ENCODE results near the gene SCUBE2. TPM values are rescaled to one million over a fixed set of nuclear protein-coding genes. Genes with fewer than 3 reads are reported as not detected.
A peak's percentile ranks its signal among the peaks of the same experiment; 100 is the strongest.

The SCUBE2 gene
- total and polyA plus RNA-seq, 2 experiments from 2014 or later, result 1.3 to 3.5 TPM

DNA sequence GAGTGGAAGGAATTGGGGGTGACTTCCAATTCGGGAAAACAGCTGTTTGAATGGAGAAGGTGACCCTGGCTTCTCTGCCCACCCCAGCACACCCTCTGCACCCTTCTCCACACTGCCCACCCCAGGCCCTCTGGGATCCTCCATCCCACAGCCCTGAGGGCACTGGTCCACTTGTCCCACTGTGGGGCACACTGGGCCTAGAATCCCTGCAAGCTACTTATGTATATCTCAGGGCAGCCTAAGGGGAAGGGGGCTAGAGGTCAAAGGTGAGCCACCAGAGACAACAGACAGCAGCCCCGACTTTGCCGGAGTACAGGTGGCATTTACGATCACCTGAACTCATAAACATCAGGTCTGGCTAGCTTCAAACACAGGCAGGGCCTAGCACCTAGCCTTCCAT lies 673 bp upstream of the SCUBE2 start:
- H3K27me3 ChIP-seq (replicated peaks; ENCODE audit: insufficient read depth), result no peaks in the 10 kb centered on the region
- H3K9ac ChIP-seq, result no peak overlapping the region
- peak overlapping the region; percentile 42 for H3K4me2 ChIP-seq (ENCODE audit: unreplicated experiment)
- H3K4me1 ChIP-seq (ENCODE audit: insufficient read depth), result no peaks in the 10 kb centered on the region
- no peaks in the 10 kb centered on the region for H3K9me3 ChIP-seq (ENCODE audit: low read depth)
- no peaks in the 10 kb centered on the region for H3K36me3 ChIP-seq (ENCODE audit: low read depth)
- peak overlapping the region; percentile 73; the same call in 1 of the 2 replicates for H2AFZ ChIP-seq
- H3F3A ChIP-seq (ENCODE audit: insufficient read depth), result no peaks in the 10 kb centered on the region
- TF ChIP-seq EZH2 (IDR thresholded peaks at IDR 0.05; ENCODE audit: insufficient read depth, poor library complexity, severe bottlenecking) (no peak), EZH2phosphoT487 (IDR thresholded peaks at IDR 0.05; ENCODE audit: insufficient read depth, low read depth) (no peak)
- 90 to 97% methylated on average over 4 of the region's 4 CpGs for WGBS, 2 experiments (ENCODE audit: low coverage in 1 of 2, low lambda C conversion rate in 2 of 2, missing lambda C conversion rate in 2 of 2)
- no peaks in the 10 kb centered on the region for H4K20me1 ChIP-seq (ENCODE audit: insufficient read depth)
- in situ Hi-C loops (cut with MboI), result no loop called here
- no peaks in the 10 kb centered on the region for H3K9me2 ChIP-seq (ENCODE audit: insufficient read depth)
- peak overlapping the region; percentile 63; the same call in 1 of the 2 replicates for H3K4me3 ChIP-seq
- no peak overlapping the region for H3K27ac ChIP-seq
- no peaks in the 10 kb centered on the region for H3K79me2 ChIP-seq (ENCODE audit: insufficient read depth)
- no peak for DNase-seq

DNA sequence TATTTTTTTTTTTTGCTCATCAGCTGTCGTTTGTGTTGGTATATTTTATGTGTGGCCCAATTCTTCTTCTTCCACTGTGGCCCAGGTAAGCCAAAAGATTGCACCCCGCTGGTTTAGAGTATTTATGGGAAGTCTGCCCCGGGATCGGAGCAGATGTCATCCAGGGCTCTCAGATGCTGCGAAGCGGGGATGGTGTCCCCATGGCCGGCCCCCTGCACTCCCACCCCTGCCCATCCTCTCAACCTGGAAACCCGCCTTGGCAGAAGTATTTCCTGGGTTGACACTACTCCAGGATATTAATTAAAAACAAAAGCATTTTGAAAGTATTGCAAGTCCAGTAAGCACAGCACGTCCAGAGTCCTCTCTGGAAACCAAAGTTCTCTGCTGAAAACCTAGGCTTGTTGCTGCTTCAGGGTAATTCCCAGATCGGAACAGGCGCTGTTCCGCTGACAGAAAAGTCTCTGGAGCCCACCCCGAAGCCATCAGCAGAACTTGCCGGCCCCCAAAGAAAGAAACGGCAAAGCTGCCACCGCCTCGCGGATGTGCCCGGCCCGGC lies 833 bp downstream of the SCUBE2 start:
- 59 to 68% methylated on average over 20 of the region's 20 CpGs for WGBS, 2 experiments (ENCODE audit: low coverage in 1 of 2, low lambda C conversion rate in 2 of 2, missing lambda C conversion rate in 2 of 2)
- H3K4me2 ChIP-seq (ENCODE audit: unreplicated experiment), result peak overlapping the region; percentile 32
- H3K27me3 ChIP-seq (replicated peaks; ENCODE audit: insufficient read depth), result no peaks in the 10 kb centered on the region
- TF ChIP-seq EZH2 (IDR thresholded peaks at IDR 0.05; ENCODE audit: insufficient read depth, poor library complexity, severe bottlenecking) (no peak), EZH2phosphoT487 (IDR thresholded peaks at IDR 0.05; ENCODE audit: insufficient read depth, low read depth) (no peak)
- in situ Hi-C loops (cut with MboI), result no loop called here
- H4K20me1 ChIP-seq (ENCODE audit: insufficient read depth), result no peaks in the 10 kb centered on the region
- H3K4me1 ChIP-seq (ENCODE audit: insufficient read depth), result no peaks in the 10 kb centered on the region
- peak; percentile 10 for DNase-seq
- no peaks in the 10 kb centered on the region for H3F3A ChIP-seq (ENCODE audit: insufficient read depth)
- peak overlapping the region; percentile 63 for H3K4me3 ChIP-seq
- no peak overlapping the region for H3K27ac ChIP-seq
- H3K9me2 ChIP-seq (ENCODE audit: insufficient read depth), result no peaks in the 10 kb centered on the region
- H3K36me3 ChIP-seq (ENCODE audit: low read depth), result no peaks in the 10 kb centered on the region
- H2AFZ ChIP-seq, result peak overlapping the region; percentile 52
- H3K9me3 ChIP-seq (ENCODE audit: low read depth), result no peaks in the 10 kb centered on the region
- no peak overlapping the region for H3K9ac ChIP-seq
- no peaks in the 10 kb centered on the region for H3K79me2 ChIP-seq (ENCODE audit: insufficient read depth)

DNA sequence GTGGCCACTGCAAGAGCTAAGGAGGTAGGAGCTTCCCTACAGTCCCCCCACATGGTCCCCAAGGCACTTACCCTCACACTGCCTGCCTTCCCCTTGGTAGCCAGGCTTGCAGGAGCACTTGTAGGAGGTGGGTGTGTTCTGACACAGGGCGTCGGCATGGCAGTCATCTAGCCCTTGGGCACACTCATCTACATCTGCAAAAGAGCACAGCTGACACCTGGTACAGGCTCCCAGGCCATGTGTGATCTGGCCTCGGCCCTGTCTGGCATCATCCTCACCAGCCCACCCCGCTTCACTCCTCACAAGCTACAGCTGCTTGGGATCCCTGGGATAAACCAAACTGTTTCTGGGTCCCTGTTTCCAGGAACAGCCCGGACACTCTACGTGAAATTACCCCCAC lies 1.8 kb downstream of the SCUBE2 start:
- TF ChIP-seq EZH2phosphoT487 (IDR thresholded peaks at IDR 0.05; ENCODE audit: insufficient read depth, low read depth) (no peak), EZH2 (IDR thresholded peaks at IDR 0.05; ENCODE audit: insufficient read depth, poor library complexity, severe bottlenecking) (no peak)
- H3K4me2 ChIP-seq (ENCODE audit: unreplicated experiment), result no peak overlapping the region
- H3K9me3 ChIP-seq (ENCODE audit: low read depth), result no peaks in the 10 kb centered on the region
- no peaks in the 10 kb centered on the region for H3K36me3 ChIP-seq (ENCODE audit: low read depth)
- H3K9me2 ChIP-seq (ENCODE audit: insufficient read depth), result no peaks in the 10 kb centered on the region
- 75 to 76% methylated on average over 6 of the region's 6 CpGs for WGBS, 2 experiments (ENCODE audit: low coverage in 1 of 2, low lambda C conversion rate in 2 of 2, missing lambda C conversion rate in 2 of 2)
- no peaks in the 10 kb centered on the region for H4K20me1 ChIP-seq (ENCODE audit: insufficient read depth)
- peak; percentile 22 for DNase-seq
- H3K27me3 ChIP-seq (replicated peaks; ENCODE audit: insufficient read depth), result no peaks in the 10 kb centered on the region
- H3K4me3 ChIP-seq, result no peak overlapping the region
- no peaks in the 10 kb centered on the region for H3F3A ChIP-seq (ENCODE audit: insufficient read depth)
- in situ Hi-C loops (cut with MboI), result no loop called here
- H3K79me2 ChIP-seq (ENCODE audit: insufficient read depth), result no peaks in the 10 kb centered on the region
- no peak overlapping the region for H2AFZ ChIP-seq
- no peak overlapping the region for H3K27ac ChIP-seq
- no peaks in the 10 kb centered on the region for H3K4me1 ChIP-seq (ENCODE audit: insufficient read depth)
- no peak overlapping the region for H3K9ac ChIP-seq

DNA sequence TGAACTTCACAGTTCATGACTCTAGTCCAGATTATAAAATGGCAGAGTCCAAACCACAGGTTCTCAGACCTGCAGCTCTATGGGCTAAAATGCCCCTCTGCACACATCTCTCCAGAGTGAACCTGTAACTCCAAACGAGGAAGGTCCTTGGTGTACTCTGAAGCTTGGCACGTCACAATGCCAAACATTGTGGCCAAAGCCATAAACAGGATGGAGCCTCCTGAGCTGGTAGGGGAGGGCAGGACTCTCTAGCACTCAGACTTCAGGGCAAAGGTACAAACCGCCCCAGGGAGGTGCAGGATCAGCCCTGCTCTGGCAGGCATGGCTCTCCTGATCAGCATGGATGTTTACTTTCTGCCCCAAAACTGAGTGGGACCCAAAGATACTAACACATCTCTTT lies 2.3 kb downstream of the SCUBE2 start:
- no peaks in the 10 kb centered on the region for H3K79me2 ChIP-seq (ENCODE audit: insufficient read depth)
- no peaks in the 10 kb centered on the region for H3F3A ChIP-seq (ENCODE audit: insufficient read depth)
- 70 to 79% methylated on average over 3 of the region's 3 CpGs for WGBS, 2 experiments (ENCODE audit: low coverage in 1 of 2, low lambda C conversion rate in 2 of 2, missing lambda C conversion rate in 2 of 2)
- DNase-seq, result no peak
- no peak overlapping the region for H2AFZ ChIP-seq
- H3K4me1 ChIP-seq (ENCODE audit: insufficient read depth), result no peaks in the 10 kb centered on the region
- no peak for TF ChIP-seq EZH2phosphoT487 (IDR thresholded peaks at IDR 0.05; ENCODE audit: insufficient read depth, low read depth)
- TF ChIP-seq EZH2 (IDR thresholded peaks at IDR 0.05; ENCODE audit: insufficient read depth, poor library complexity, severe bottlenecking), result no peak
- in situ Hi-C loops (cut with MboI), result no loop called here
- H3K27me3 ChIP-seq (replicated peaks; ENCODE audit: insufficient read depth), result no peaks in the 10 kb centered on the region
- no peak overlapping the region for H3K27ac ChIP-seq
- no peak overlapping the region for H3K4me3 ChIP-seq
- H3K9ac ChIP-seq, result no peak overlapping the region
- H3K4me2 ChIP-seq (ENCODE audit: unreplicated experiment), result no peak overlapping the region
- no peaks in the 10 kb centered on the region for H4K20me1 ChIP-seq (ENCODE audit: insufficient read depth)
- H3K36me3 ChIP-seq (ENCODE audit: low read depth), result no peaks in the 10 kb centered on the region
- H3K9me2 ChIP-seq (ENCODE audit: insufficient read depth), result no peaks in the 10 kb centered on the region
- no peaks in the 10 kb centered on the region for H3K9me3 ChIP-seq (ENCODE audit: low read depth)

DNA sequence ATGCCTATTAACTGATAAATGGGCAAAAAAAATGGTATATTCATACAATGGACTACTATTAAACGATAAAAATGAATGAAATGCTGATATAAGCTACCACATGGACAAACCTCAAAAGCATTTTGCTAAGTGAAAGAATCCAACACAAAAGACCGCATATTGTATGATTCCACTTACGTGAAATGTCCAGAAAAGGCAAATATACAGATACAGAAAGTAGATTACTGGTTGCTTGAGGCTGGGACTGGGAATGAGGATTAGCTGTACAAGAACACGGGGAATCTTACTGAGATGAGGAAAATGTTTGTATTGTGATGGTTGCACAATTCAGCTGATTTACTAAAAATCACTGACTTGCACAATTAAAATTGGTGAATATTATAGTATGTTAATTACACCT lies 8.8 kb downstream of the SCUBE2 start:
- no peaks in the 10 kb centered on the region for H4K20me1 ChIP-seq (ENCODE audit: insufficient read depth)
- 92 to 97% methylated on average over 4 of the region's 4 CpGs for WGBS, 2 experiments (ENCODE audit: low coverage in 1 of 2, low lambda C conversion rate in 2 of 2, missing lambda C conversion rate in 2 of 2)
- no peaks in the 10 kb centered on the region for H3K27me3 ChIP-seq (replicated peaks; ENCODE audit: insufficient read depth)
- H3K27ac ChIP-seq, result no peak overlapping the region
- no peak for DNase-seq
- H3F3A ChIP-seq (ENCODE audit: insufficient read depth), result no peaks in the 10 kb centered on the region
- H2AFZ ChIP-seq, result no peak overlapping the region
- in situ Hi-C loops (cut with MboI), result no loop called here
- no peaks in the 10 kb centered on the region for H3K9me2 ChIP-seq (ENCODE audit: insufficient read depth)
- H3K4me1 ChIP-seq (ENCODE audit: insufficient read depth), result no peaks in the 10 kb centered on the region
- no peak overlapping the region for H3K4me2 ChIP-seq (ENCODE audit: unreplicated experiment)
- no peaks in the 10 kb centered on the region for H3K36me3 ChIP-seq (ENCODE audit: low read depth)
- H3K9ac ChIP-seq, result no peak overlapping the region
- TF ChIP-seq EZH2 (IDR thresholded peaks at IDR 0.05; ENCODE audit: insufficient read depth, poor library complexity, severe bottlenecking) (no peak), EZH2phosphoT487 (IDR thresholded peaks at IDR 0.05; ENCODE audit: insufficient read depth, low read depth) (no peak)
- no peaks in the 10 kb centered on the region for H3K9me3 ChIP-seq (ENCODE audit: low read depth)
- H3K79me2 ChIP-seq (ENCODE audit: insufficient read depth), result no peaks in the 10 kb centered on the region
- H3K4me3 ChIP-seq, result no peak overlapping the region
